ENCODE data around the gene ZDHHC7.

GRCh38 chr16:85019659-85020245 is 8.4 kb upstream of the ZDHHC7 start:
- TF ChIP-seq ZNF644 (tag; IDR thresholded peaks at IDR 0.05; ENCODE audit: low read depth) (no peak), CTCF (IDR thresholded peaks at IDR 0.05 in 2 of 3, conservative IDR thresholded peaks at IDR 0.05 in 1 of 3; ENCODE audit: insufficient read depth in 2 of 3, low read depth in 1 of 3, low read length in 3 of 3) (no peak), EWSR1 (IDR thresholded peaks at IDR 0.05; ENCODE audit: borderline replicate concordance, low read depth, partially characterized antibody) (no peak), ELK1 (CRISPR knock-in tag; IDR thresholded peaks at IDR 0.05) (no peak), GATAD2B (IDR thresholded peaks at IDR 0.05; ENCODE audit: borderline replicate concordance) (no peak), TAF1 (IDR thresholded peaks at IDR 0.05; ENCODE audit: control insufficient read depth, extremely low read depth, insufficient read depth, low read length, severe bottlenecking) (no peak), NFIC (IDR thresholded peaks at IDR 0.05) (no peak), MAFK (IDR thresholded peaks at IDR 0.05; ENCODE audit: low read length) (no peak)

Data from K562 (cell line).